LNCaP clone FGC (cell line): ENCODE measurements around the gene SLC25A5.

ENCODE experiments used
- DNase-seq: peaks from one replicate; pipeline ENCODE4 v3.0.0-alpha.2; 2011; ENCODE audit warnings: low read depth
- H3K4me3 ChIP-seq: 2 replicates; pipeline ENCODE4 v1.5.1; 2011; ENCODE audit warnings: mild to moderate bottlenecking, low read depth, low read length, control low read depth
- TF ChIP-seq, protein P1 (sequence below): IDR thresholded peaks from 2 replicates; pipeline ENCODE4 v1.5.1; 2012; ENCODE audit warnings: mild to moderate bottlenecking; ENCODE audit not compliant: control insufficient read depth, insufficient read depth; ENCODE audit errors: extremely low read depth

The SLC25A5 gene

DNA sequence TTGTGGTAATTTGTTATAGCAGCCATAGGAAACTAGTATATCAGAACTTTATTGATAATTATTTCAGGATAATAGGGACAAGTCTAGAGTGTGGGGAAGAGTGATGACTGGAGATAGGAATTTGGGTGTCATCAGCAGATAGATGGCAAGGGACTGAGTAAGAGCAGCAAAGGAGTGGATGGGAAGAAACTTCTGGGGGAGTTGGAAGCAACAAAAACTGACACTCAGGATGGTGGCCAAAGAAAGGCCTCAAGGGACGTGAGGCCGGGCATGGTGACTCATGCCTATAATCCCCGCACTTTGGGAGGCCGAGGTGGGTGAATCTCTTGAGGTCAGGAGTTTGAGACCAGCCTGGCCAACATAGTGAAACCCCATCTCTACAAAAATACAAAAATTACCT is 9.1 kb upstream of the SLC25A5 start:
- TF ChIP-seq, protein P1, sequence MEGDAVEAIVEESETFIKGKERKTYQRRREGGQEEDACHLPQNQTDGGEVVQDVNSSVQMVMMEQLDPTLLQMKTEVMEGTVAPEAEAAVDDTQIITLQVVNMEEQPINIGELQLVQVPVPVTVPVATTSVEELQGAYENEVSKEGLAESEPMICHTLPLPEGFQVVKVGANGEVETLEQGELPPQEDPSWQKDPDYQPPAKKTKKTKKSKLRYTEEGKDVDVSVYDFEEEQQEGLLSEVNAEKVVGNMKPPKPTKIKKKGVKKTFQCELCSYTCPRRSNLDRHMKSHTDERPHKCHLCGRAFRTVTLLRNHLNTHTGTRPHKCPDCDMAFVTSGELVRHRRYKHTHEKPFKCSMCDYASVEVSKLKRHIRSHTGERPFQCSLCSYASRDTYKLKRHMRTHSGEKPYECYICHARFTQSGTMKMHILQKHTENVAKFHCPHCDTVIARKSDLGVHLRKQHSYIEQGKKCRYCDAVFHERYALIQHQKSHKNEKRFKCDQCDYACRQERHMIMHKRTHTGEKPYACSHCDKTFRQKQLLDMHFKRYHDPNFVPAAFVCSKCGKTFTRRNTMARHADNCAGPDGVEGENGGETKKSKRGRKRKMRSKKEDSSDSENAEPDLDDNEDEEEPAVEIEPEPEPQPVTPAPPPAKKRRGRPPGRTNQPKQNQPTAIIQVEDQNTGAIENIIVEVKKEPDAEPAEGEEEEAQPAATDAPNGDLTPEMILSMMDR: no peak
- no peak overlapping the region for H3K4me3 ChIP-seq
- no peak for DNase-seq

DNA sequence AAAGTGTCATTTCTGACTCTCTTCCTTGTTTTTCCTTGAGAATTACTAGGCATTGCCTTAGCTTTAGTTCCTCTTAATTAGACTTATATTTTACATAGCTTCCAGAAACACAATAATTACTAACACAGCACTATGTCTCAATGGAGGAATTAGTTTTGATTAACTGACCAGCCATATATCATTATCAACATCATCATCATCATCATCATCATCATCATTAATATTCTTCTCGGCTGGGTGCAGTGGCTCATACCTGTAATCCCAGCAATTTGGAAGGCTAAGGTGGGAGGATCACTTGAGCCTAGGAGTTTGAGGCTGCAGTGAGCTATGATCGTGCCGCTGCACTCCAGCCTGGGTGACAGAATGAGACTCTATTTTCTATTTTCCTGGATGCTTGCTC is 2.7 kb upstream of the SLC25A5 start:
- no peak overlapping the region for H3K4me3 ChIP-seq
- DNase-seq: no peak

DNA sequence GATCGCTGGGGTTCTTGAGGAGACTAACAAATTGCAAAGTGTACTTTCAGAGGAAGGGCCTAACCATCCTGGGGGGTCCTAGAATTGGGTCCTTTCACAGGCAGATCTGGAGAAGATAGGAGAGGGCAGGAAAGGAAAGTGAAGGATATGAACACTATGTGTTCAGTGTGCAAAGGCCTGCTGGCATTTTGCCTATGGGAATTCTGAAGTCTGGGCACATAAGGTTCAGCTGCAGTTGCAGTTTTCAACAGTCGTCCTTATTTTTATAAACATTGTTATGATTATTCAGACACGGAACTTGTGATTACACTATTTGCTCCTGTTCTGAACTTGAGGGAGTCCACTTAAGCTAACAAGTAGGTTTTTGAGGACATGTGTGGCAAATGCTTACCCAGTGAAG is 1.3 kb upstream of the SLC25A5 start:
- no peak overlapping the region for H3K4me3 ChIP-seq
- TF ChIP-seq, protein P1: no peak

More for the DNA sequence above, 2.7 kb upstream of the SLC25A5 start:
- TF ChIP-seq, protein P1: no peak

DNA sequence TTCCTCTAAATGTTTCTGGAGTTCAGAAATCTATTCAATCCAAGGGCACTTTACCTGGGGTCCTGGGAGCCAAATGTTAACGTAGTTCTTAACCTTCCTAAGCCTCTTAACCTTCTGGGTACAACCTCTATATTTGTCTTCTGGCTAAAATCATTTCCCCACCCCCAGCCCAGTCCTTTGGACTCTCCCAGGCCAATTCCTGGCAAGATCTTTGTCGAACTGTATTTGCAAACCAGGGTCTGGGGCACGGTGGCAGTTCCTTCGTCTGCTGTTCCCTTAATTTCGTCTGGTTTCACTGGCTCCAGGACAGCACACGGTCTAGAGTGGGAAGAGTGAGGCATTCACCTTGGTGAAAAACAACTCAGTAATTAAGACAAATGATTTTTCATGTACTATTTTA is 811 bp upstream of the SLC25A5 start:
- H3K4me3 ChIP-seq: peak overlapping the region; percentile 86
- no peak for DNase-seq
- TF ChIP-seq, protein P1: no peak

More for the DNA sequence above, 1.3 kb upstream of the SLC25A5 start:
- DNase-seq: no peak

DNA sequence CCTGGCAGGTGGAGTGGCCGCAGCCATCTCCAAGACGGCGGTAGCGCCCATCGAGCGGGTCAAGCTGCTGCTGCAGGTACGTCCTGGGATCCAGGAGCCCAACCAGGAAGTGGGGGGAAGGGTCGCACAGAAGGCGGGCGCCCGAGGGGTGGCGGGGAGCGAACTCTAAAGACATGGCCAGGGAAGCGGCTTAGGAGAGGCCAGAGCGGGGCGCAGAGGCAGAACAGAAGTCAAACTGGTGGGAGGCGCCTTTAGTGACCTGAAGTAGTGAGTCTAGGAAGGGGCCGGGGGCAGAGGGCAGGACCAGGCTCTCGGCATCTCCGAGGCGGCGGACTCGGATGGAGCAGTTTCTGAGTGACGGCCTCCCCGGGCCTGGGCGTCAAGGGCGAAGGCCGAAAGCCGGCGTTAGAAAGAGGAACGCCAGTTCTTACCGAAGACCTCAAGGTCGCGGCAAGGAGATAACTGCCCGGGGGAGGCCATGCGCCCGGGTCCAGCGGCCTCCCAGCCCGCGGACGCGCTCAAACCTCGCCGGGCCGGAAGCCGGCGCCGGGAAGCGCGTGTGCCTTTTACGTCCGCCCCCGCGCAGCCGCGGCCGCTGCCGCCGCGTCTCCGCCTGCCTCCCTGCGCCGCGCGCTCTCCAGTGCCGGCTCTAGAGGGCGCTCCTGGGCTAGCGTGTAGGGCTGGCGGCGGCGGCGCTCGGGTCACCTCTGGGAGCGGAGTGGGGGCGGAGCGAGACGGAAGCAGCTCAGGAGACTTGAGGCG is 488 bp downstream of the SLC25A5 start:
- TF ChIP-seq, protein P1: peak; percentile 84
- DNase-seq: no peak

DNA sequence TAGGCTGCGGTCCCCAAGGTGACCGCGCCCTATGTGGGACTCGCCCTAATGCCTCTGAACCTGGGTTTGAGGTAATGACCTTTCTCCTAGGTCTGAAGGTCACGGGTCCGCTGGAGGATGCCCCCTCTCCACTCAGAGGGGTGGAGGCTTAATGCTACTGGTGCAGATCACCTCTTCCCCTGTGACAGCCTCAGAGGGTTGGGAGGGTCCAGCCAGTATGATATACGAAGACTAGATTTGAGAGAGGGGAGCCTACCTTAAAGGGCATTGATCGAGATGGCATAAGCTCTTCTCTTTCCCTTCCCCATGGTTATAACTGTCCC is 1.0 kb downstream of the SLC25A5 start:
- peak overlapping the region; percentile 86 for H3K4me3 ChIP-seq
- no peak for DNase-seq
- TF ChIP-seq, protein P1: no peak

More for the DNA sequence above, 488 bp downstream of the SLC25A5 start:
- H3K4me3 ChIP-seq: peak overlapping the region; percentile 86
